Neural progenitor cell (in vitro differentiated cells): ENCODE data around the gene IFT20. TPM values are rescaled to one million over a fixed set of nuclear protein-coding genes. Genes with fewer than 3 reads are reported as not detected.

Source experiments
- DNase-seq: peaks from one replicate; pipeline ENCODE4 v3.0.0-alpha.2; 2016; ENCODE audit warnings: low spot score
- H2AFZ ChIP-seq: fragments of 200-600 bp; sonication (generic); replicated peaks from 2 replicates; pipeline ENCODE4 v1.6.1; 2016; ENCODE audit warnings: antibody characterized with exemption
- H3F3A ChIP-seq: fragments of 200-600 bp; sonication (generic); 2 replicates; pipeline ENCODE4 v1.6.1; 2016; ENCODE audit warnings: antibody characterized with exemption, low read depth
- H3K27ac ChIP-seq: fragments of 200-600 bp; sonication (generic); 2 replicates; pipeline ENCODE4 v1.5.1; 2016; ENCODE audit warnings: mild to moderate bottlenecking
- H3K27me3 ChIP-seq: fragments of 200-600 bp; sonication (generic); 2 replicates; pipeline ENCODE4 v1.6.1; 2016; ENCODE audit warnings: mild to moderate bottlenecking, moderate library complexity
- H3K36me3 ChIP-seq: fragments of 200-600 bp; sonication (generic); 2 replicates; pipeline ENCODE4 v1.5.1; 2016
- H3K4me1 ChIP-seq: fragments of 200-600 bp; sonication (generic); 2 replicates; pipeline ENCODE4 v1.6.1; 2016; ENCODE audit warnings: mixed run types
- H3K4me2 ChIP-seq: fragments of 200-600 bp; sonication (generic); 2 replicates; pipeline ENCODE4 v1.6.1; 2016
- H3K4me3 ChIP-seq: fragments of 200-600 bp; sonication (generic); 2 replicates; pipeline ENCODE4 v1.5.1; 2016
- H3K79me2 ChIP-seq: fragments of 200-600 bp; sonication (generic); 2 replicates; pipeline ENCODE4 v1.6.1; 2016; ENCODE audit warnings: low read depth
- H3K9ac ChIP-seq: fragments of 200-600 bp; sonication (generic); 2 replicates; pipeline ENCODE4 v1.6.1; 2016
- H3K9me3 ChIP-seq: fragments of 200-600 bp; sonication (generic); 2 replicates; pipeline ENCODE4 v1.5.1; 2016; ENCODE audit warnings: low read depth
- H4K20me1 ChIP-seq: fragments of 200-600 bp; sonication (generic); 2 replicates; pipeline ENCODE4 v1.6.1; 2016; ENCODE audit warnings: low read depth
- H3K27ac Mint-ChIP-seq: 3 replicates; pipeline ENCODE4 v1.8.0; 2021; ENCODE audit warnings: mixed read lengths
- H3K27me3 Mint-ChIP-seq: 2 replicates; pipeline ENCODE4 v1.8.0; 2022; ENCODE audit warnings: low read depth, mild to moderate bottlenecking, inconsistent platforms, moderate library complexity, mixed read lengths; ENCODE audit not compliant: insufficient read depth
- H3K36me3 Mint-ChIP-seq: 3 replicates; pipeline ENCODE4 v1.8.0; 2021; ENCODE audit warnings: mixed read lengths
- H3K4me1 Mint-ChIP-seq: 3 replicates; pipeline ENCODE4 v1.8.0; 2021; ENCODE audit warnings: mixed read lengths
- H3K4me3 Mint-ChIP-seq: 3 replicates; pipeline ENCODE4 v1.8.0; 2021; ENCODE audit warnings: mild to moderate bottlenecking, moderate library complexity, mixed read lengths
- H3K9me3 Mint-ChIP-seq: 3 replicates; pipeline ENCODE4 v1.8.0; 2020; ENCODE audit warnings: mixed read lengths
- CTCF ChIP-seq: fragments of 200-600 bp; sonication (generic); IDR thresholded peaks from 2 replicates; pipeline ENCODE4 v1.5.1; 2017; ENCODE audit warnings: antibody characterized with exemption, mild to moderate bottlenecking
- EZH2 ChIP-seq: fragments of 200-600 bp; sonication (generic); IDR thresholded peaks from 2 replicates; pipeline ENCODE4 v1.6.1; 2017; ENCODE audit warnings: antibody characterized with exemption, mild to moderate bottlenecking, moderate library complexity
- EZH2phosphoT487 ChIP-seq: fragments of 200-600 bp; sonication (generic); IDR thresholded peaks from 2 replicates; pipeline ENCODE4 v1.6.1; 2017; ENCODE audit warnings: antibody characterized with exemption
- total RNA-seq: library from RNA; depleted of rRNA; stranded (reverse); fragments of >200 nt; gene quantifications from 2 replicates; pipeline ENCODE4 v1.2.3, GENCODE V29; 2015; ENCODE audit warnings: low replicate concordance

Gene IFT20
- total RNA-seq, 1 donor from 2014 or later = 68.2 TPM

- Histone ChIP-seq H3K9me3 (no peaks in the 10 kb centered on the region), H4K20me1 (peaks cover 32% of the 10 kb centered on the region), H3K27ac (peak overlapping the region; percentile 34), H3K4me3 (peak overlapping the region; percentile 80), H2AFZ (peak overlapping the region; percentile 48), H3K4me1 (peaks cover 23% of the 10 kb centered on the region), H3K27me3 (no peaks in the 10 kb centered on the region), H3K79me2 (peaks cover 44% of the 10 kb centered on the region), H3K36me3 (no peaks in the 10 kb centered on the region), H3K4me2 (peak overlapping the region; percentile 85), H3K9ac (peak overlapping the region; percentile 33), H3F3A (peaks cover 4% of the 10 kb centered on the region)
- DNase-seq = peak; percentile 64
- no peaks in the 10 kb centered on the region for H3K27me3 Mint-ChIP-seq
- no peaks in the 10 kb centered on the region for H3K9me3 Mint-ChIP-seq
- peak overlapping the region; percentile 97 for H3K4me3 Mint-ChIP-seq
- H3K4me1 Mint-ChIP-seq = peaks cover 45% of the 10 kb centered on the region
- H3K27ac Mint-ChIP-seq = peak overlapping the region; percentile 51
- TF ChIP-seq EZH2 (no peak), CTCF (no peak), EZH2phosphoT487 (no peak)
- peaks cover 11% of the 10 kb centered on the region for H3K36me3 Mint-ChIP-seq
Measured at GRCh38 chr17:28317966-28318758, 17.1 kb downstream of the IFT20 start.

- Histone ChIP-seq H3K9me3 (no peaks in the 10 kb centered on the region), H3K79me2 (peaks cover 36% of the 10 kb centered on the region), H3K27me3 (no peaks in the 10 kb centered on the region), H3K4me3 (peak overlapping the region; percentile 80), H3F3A (peaks cover 4% of the 10 kb centered on the region), H3K4me2 (peak overlapping the region; percentile 85), H3K27ac (no peak overlapping the region), H4K20me1 (peaks cover 23% of the 10 kb centered on the region), H2AFZ (no peak overlapping the region), H3K4me1 (peaks cover 23% of the 10 kb centered on the region), H3K36me3 (no peaks in the 10 kb centered on the region), H3K9ac (no peak overlapping the region)
- no peak for DNase-seq
- Mint-ChIP-seq H3K27ac (peak overlapping the region; percentile 51), H3K4me1 (peaks cover 38% of the 10 kb centered on the region), H3K36me3 (peaks cover 11% of the 10 kb centered on the region), H3K27me3 (no peaks in the 10 kb centered on the region), H3K4me3 (peak overlapping the region; percentile 97), H3K9me3 (no peaks in the 10 kb centered on the region)
- no peak for TF ChIP-seq EZH2
- no peak for TF ChIP-seq EZH2phosphoT487
- TF ChIP-seq CTCF = no peak
Measured at GRCh38 chr17:28317099-28317965, 17.9 kb downstream of the IFT20 start.

- no peak for TF ChIP-seq CTCF
Measured at GRCh38 chr17:28315846-28316705, 19.2 kb downstream of the IFT20 start.

More at GRCh38 chr17:28315846-28316705, 19.2 kb downstream of the IFT20 start:
- H3K4me2 ChIP-seq = no peak overlapping the region
- no peak for DNase-seq
- peaks cover 4% of the 10 kb centered on the region for H3F3A ChIP-seq
- H3K27ac ChIP-seq = no peak overlapping the region
- H3K9ac ChIP-seq = no peak overlapping the region
- H3K27ac Mint-ChIP-seq = no peak overlapping the region
- peaks cover 7% of the 10 kb centered on the region for H3K36me3 Mint-ChIP-seq
- H3K27me3 ChIP-seq = no peaks in the 10 kb centered on the region
- H3K27me3 Mint-ChIP-seq = no peaks in the 10 kb centered on the region
- no peaks in the 10 kb centered on the region for H3K9me3 Mint-ChIP-seq
- H3K36me3 ChIP-seq = no peaks in the 10 kb centered on the region
- H3K4me1 ChIP-seq = peaks cover 19% of the 10 kb centered on the region
- H3K4me1 Mint-ChIP-seq = peaks cover 29% of the 10 kb centered on the region
- no peak overlapping the region for H3K4me3 ChIP-seq
- H2AFZ ChIP-seq = no peak overlapping the region
- H4K20me1 ChIP-seq = peaks cover 11% of the 10 kb centered on the region
- no peaks in the 10 kb centered on the region for H3K9me3 ChIP-seq
- H3K4me3 Mint-ChIP-seq = no peak overlapping the region
- peaks cover 23% of the 10 kb centered on the region for H3K79me2 ChIP-seq
